A673 (cell line): Measurements from ENCODE around the gene MICU1. TPM values are rescaled to one million over a fixed set of nuclear protein-coding genes. Genes with fewer than 3 reads are reported as not detected.

Experiments
- BruUV-seq: library from RNA; stranded (reverse); fragments of 400-500 nt; replicated peaks from 2 replicates; lab custom pipeline; 2021; lab: Mats Ljungman, UMichigan
- CTCF ChIA-PET: fragments of 300-600 bp; sonication (Branson Sonifier 250); formaldehyde crosslinking; loops from one replicate; lab custom pipeline; 2022; ENCODE audit warnings: antibody characterized with exemption; lab: Charles Lee
- POLR2A ChIA-PET: fragments of 300-600 bp; sonication (Branson Sonifier 250); formaldehyde crosslinking; loops from one replicate; lab custom pipeline; 2022; ENCODE audit warnings: antibody characterized with exemption; ENCODE audit not compliant: low non-redundant PET; lab: Charles Lee
- DNase-seq: peaks from one replicate; pipeline ENCODE4 v3.0.0-alpha.2; 2015; ENCODE audit warnings: low spot score
- H3K27ac ChIP-seq: fragments of 200-600 bp; sonication (generic); 2 replicates; pipeline ENCODE4 v1.5.1; 2016; ENCODE audit warnings: mixed run types, low read depth, mild to moderate bottlenecking, mixed read lengths, antibody characterized with exemption, low read length; ENCODE audit not compliant: poor library complexity, severe bottlenecking
- H3K27me3 ChIP-seq: fragments of 200-600 bp; sonication (generic); replicated peaks from 2 replicates; pipeline ENCODE4 v1.6.1; 2017; ENCODE audit warnings: mixed run types, low read depth, mild to moderate bottlenecking, mixed read lengths, antibody characterized with exemption, low read length; ENCODE audit not compliant: insufficient read depth, poor library complexity
- H3K36me3 ChIP-seq: fragments of 200-600 bp; sonication (generic); 2 replicates; pipeline ENCODE4 v1.6.1; 2016; ENCODE audit warnings: mixed run types, mild to moderate bottlenecking, mixed read lengths, antibody characterized with exemption, low read length; ENCODE audit not compliant: insufficient read depth, poor library complexity, severe bottlenecking
- H3K4me1 ChIP-seq: fragments of 200-600 bp; sonication (generic); 2 replicates; pipeline ENCODE4 v1.6.1; 2017; ENCODE audit warnings: mixed run types, mild to moderate bottlenecking, mixed read lengths, antibody characterized with exemption, low read length; ENCODE audit not compliant: insufficient read depth, poor library complexity, severe bottlenecking
- H3K4me3 ChIP-seq: fragments of 200-600 bp; sonication (generic); 2 replicates; pipeline ENCODE4 v1.5.1; 2016; ENCODE audit warnings: low read depth, mixed run types, mild to moderate bottlenecking, mixed read lengths, low read length; ENCODE audit not compliant: poor library complexity, severe bottlenecking
- H3K9me3 ChIP-seq: fragments of 200-600 bp; sonication (generic); 2 replicates; pipeline ENCODE4 v1.6.1; 2016; ENCODE audit warnings: mixed run types, low read depth, mild to moderate bottlenecking, mixed read lengths, antibody characterized with exemption, low read length; ENCODE audit not compliant: poor library complexity, severe bottlenecking
- EZH2 ChIP-seq: fragments of 200-600 bp; sonication (generic); IDR thresholded peaks from 2 replicates; pipeline ENCODE4 v1.6.1; 2017; ENCODE audit warnings: borderline replicate concordance, low read depth, mild to moderate bottlenecking, mixed read lengths, antibody characterized with exemption, low read length; ENCODE audit not compliant: poor library complexity, severe bottlenecking
- intact Hi-C: fragments of 100-400 bp; cut with micrococcal nuclease; formaldehyde crosslinking; loops from one replicate; pipeline ENCODE4 v1.10.0; 2022; ENCODE audit not compliant: unreplicated experiment
- total RNA-seq: library from RNA; stranded (reverse); gene quantifications from 2 replicates; pipeline ENCODE4 v1.2.3, GENCODE V29; 2021
- TF ChIP-seq, protein P1 (sequence below): fragments of 300-800, 200-600 bp; sonication (generic); conservative IDR thresholded peaks from 2 replicates; pipeline ENCODE4 v1.5.1; 2017; ENCODE audit warnings: low read depth, mild to moderate bottlenecking, antibody characterized with exemption, low read length, moderate library complexity, mixed read lengths

The MICU1 gene
- total RNA-seq, 1 experiment from 2014 or later = 37.7 TPM

DNA sequence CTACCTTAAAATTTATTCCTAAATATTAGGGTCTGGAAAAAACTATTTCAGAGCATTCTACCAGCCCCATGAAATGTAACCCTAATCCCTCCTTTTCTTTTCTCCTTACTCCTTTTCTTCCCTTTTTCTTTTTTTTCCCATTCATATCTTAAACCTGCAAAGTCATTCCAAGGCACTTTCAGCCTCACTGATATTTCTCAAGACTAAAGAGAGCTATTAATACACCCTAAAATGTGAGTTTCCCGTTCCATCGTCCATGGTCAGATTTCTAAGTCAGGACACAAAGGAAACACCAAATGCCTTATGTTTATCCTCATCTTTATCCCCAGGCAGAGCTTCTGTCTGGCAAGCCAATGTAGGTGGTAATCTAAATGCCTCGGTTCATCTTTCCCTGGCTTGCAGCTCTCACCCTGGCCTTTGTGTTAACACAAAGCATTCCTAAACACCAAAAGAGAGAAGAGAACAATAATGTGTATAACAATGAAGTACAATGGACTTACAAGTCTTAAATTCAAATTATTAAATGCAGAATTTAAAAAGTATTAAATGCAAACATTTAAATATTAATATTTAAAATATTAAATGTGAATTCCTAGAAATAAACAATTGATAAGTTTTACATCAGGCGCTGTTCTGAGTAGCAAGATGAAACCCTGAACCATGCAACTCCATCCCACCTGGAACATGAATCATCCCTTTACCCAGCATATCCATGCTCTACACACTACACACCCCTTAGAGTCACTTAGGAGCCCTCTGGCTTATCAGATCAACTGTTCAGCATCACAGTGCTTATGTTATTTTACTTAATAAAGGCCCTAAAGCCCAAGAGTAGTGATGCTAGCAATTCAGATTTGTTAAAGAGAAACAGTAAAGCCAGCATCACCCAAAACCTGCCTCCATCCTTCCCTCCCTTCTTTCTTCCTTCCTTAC is 26.8 kb downstream of the MICU1 start:
- POLR2A ChIA-PET = no interaction called here
- no peak for DNase-seq
- H3K27me3 ChIP-seq = no peaks in the 10 kb centered on the region
- intact Hi-C loops = no loop called here
- no peaks in the 10 kb centered on the region for H3K9me3 ChIP-seq
- no peaks in the 10 kb centered on the region for H3K36me3 ChIP-seq
- no peaks in the 10 kb centered on the region for H3K4me1 ChIP-seq
- no peak overlapping the region for H3K27ac ChIP-seq
- no peak overlapping the region for H3K4me3 ChIP-seq
- TF ChIP-seq, protein P1, sequence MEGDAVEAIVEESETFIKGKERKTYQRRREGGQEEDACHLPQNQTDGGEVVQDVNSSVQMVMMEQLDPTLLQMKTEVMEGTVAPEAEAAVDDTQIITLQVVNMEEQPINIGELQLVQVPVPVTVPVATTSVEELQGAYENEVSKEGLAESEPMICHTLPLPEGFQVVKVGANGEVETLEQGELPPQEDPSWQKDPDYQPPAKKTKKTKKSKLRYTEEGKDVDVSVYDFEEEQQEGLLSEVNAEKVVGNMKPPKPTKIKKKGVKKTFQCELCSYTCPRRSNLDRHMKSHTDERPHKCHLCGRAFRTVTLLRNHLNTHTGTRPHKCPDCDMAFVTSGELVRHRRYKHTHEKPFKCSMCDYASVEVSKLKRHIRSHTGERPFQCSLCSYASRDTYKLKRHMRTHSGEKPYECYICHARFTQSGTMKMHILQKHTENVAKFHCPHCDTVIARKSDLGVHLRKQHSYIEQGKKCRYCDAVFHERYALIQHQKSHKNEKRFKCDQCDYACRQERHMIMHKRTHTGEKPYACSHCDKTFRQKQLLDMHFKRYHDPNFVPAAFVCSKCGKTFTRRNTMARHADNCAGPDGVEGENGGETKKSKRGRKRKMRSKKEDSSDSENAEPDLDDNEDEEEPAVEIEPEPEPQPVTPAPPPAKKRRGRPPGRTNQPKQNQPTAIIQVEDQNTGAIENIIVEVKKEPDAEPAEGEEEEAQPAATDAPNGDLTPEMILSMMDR = no peak
- TF ChIP-seq EZH2 = no peak
- no TSS peak for BruUV-seq
- CTCF ChIA-PET = no interaction called here

DNA sequence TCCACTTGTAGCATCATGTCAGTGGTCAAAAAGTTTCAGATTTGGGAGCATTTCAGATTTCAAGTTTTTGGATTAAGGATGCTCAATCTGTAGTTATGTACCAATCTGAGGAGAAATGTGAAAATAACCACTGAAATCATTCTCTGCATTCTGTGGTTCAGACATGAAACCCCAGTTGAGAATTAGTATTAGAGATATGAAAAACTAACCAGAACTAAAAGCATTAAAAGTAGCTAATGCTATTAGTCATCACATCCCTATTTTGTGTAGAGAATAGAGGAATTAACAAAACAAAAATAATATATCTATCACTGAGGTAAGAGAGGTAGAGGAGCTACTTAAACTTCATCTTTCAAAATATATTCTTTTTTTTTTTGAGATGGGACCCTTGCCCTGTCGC is 28.0 kb downstream of the MICU1 start:
- DNase-seq = no peak
- Histone ChIP-seq H3K4me3 (no peak overlapping the region), H3K27ac (no peak overlapping the region), H3K36me3 (no peaks in the 10 kb centered on the region), H3K27me3 (no peaks in the 10 kb centered on the region), H3K4me1 (no peaks in the 10 kb centered on the region), H3K9me3 (no peaks in the 10 kb centered on the region)
- CTCF ChIA-PET = no interaction called here
- TF ChIP-seq, protein P1 = no peak
- TF ChIP-seq EZH2 = no peak
- intact Hi-C loops = no loop called here
- POLR2A ChIA-PET = no interaction called here
- BruUV-seq = no TSS peak

GRCh38 chr10:72595436-72595835 is 30.4 kb downstream of the MICU1 start:
- no peaks in the 10 kb centered on the region for H3K36me3 ChIP-seq
- H3K27ac ChIP-seq = no peak overlapping the region
- H3K27me3 ChIP-seq = no peaks in the 10 kb centered on the region
- CTCF ChIA-PET = no interaction called here
- no peak for TF ChIP-seq EZH2
- TF ChIP-seq, protein P1 = no peak
- no peaks in the 10 kb centered on the region for H3K9me3 ChIP-seq
- no peak for DNase-seq
- H3K4me1 ChIP-seq = no peaks in the 10 kb centered on the region
- intact Hi-C loops = no loop called here
- POLR2A ChIA-PET = no interaction called here
- BruUV-seq = no TSS peak
- no peak overlapping the region for H3K4me3 ChIP-seq
